Mammary epithelial cell (primary cell): ENCODE data around the gene SOBP.

ENCODE experiments used
- EZH2 ChIP-seq: IDR thresholded peaks from 2 replicates; pipeline ENCODE4 v1.6.1; 2012; ENCODE audit warnings: low read length, inconsistent platforms, borderline replicate concordance
- TF ChIP-seq, protein P1 (sequence below), 2 donors: IDR thresholded peaks in 1 of 2; conservative IDR thresholded peaks in 1 of 2; 2 replicates each; pipeline ENCODE4 v1.5.1; 2011 to 2012; ENCODE audit warnings: inconsistent platforms in 2 of 2, low read length in 2 of 2, mild to moderate bottlenecking in 2 of 2, control low read depth in 1 of 2, low read depth in 1 of 2; ENCODE audit not compliant: insufficient read depth in 1 of 2; ENCODE audit errors: extremely low read depth in 1 of 2

DNA sequence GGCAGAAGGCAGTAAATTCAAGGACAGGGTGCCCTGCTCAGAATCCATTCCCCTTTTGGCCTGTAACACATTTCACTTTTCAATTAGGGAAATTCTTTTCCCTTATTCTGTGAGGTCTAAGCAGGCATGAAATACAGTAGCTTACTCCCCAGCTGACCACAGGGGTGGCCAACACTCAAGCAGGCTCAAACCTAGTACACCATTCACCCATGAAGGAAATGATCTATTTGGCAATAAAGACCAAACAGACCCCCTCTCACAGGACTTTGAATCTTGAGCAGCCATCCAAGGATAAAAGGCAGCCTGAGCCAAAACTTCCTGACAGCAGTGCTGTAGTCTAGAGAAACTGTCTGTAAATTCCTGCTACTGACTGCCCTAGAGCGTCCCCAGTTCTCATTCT is 48.2 kb upstream of the SOBP start:
- TF ChIP-seq, protein P1, sequence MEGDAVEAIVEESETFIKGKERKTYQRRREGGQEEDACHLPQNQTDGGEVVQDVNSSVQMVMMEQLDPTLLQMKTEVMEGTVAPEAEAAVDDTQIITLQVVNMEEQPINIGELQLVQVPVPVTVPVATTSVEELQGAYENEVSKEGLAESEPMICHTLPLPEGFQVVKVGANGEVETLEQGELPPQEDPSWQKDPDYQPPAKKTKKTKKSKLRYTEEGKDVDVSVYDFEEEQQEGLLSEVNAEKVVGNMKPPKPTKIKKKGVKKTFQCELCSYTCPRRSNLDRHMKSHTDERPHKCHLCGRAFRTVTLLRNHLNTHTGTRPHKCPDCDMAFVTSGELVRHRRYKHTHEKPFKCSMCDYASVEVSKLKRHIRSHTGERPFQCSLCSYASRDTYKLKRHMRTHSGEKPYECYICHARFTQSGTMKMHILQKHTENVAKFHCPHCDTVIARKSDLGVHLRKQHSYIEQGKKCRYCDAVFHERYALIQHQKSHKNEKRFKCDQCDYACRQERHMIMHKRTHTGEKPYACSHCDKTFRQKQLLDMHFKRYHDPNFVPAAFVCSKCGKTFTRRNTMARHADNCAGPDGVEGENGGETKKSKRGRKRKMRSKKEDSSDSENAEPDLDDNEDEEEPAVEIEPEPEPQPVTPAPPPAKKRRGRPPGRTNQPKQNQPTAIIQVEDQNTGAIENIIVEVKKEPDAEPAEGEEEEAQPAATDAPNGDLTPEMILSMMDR (conservative IDR thresholded peaks at IDR 0.05 in 1 of 2, IDR thresholded peaks at IDR 0.05 in 1 of 2; ENCODE audit: extremely low read depth in 1 of 2, insufficient read depth in 1 of 2, low read depth in 1 of 2, low read length in 2 of 2) = no peak
- TF ChIP-seq EZH2 = no peak
